Calu3 (cell line): Measurements from ENCODE around the gene CRACR2A. TPM values are rescaled to one million over a fixed set of nuclear protein-coding genes. Genes with fewer than 3 reads are reported as not detected.

Source experiments
- BruUV-seq: library from RNA; stranded (reverse); fragments of 400-500 nt; replicated peaks from 2 replicates; lab custom pipeline; 2021; lab: Mats Ljungman, UMichigan
- CTCF ChIA-PET: fragments of 300-600 bp; sonication (Branson Sonifier 250); formaldehyde crosslinking; loops from one replicate; lab custom pipeline; 2022; ENCODE audit warnings: antibody characterized with exemption; lab: Charles Lee
- DNase-seq: peaks from one replicate; pipeline ENCODE4 v3.0.0; 2022
- H3K27ac Mint-ChIP-seq: one replicate; pipeline ENCODE4 v1.8.0; 2022; ENCODE audit warnings: mixed read lengths; ENCODE audit not compliant: unreplicated experiment
- H3K27me3 Mint-ChIP-seq: one replicate; pipeline ENCODE4 v1.8.0; 2022; ENCODE audit warnings: mixed read lengths; ENCODE audit not compliant: unreplicated experiment
- H3K36me3 Mint-ChIP-seq: one replicate; pipeline ENCODE4 v1.8.0; 2022; ENCODE audit warnings: mild to moderate bottlenecking, moderate library complexity, mixed read lengths; ENCODE audit not compliant: insufficient read depth, unreplicated experiment
- H3K4me1 Mint-ChIP-seq: one replicate; pipeline ENCODE4 v1.8.0; 2022; ENCODE audit warnings: mild to moderate bottlenecking, low read depth, mixed read lengths; ENCODE audit not compliant: unreplicated experiment
- H3K4me3 Mint-ChIP-seq: one replicate; pipeline ENCODE4 v1.8.0; 2022; ENCODE audit warnings: mild to moderate bottlenecking, low read depth, moderate library complexity, mixed read lengths; ENCODE audit not compliant: unreplicated experiment
- H3K9me3 Mint-ChIP-seq: one replicate; pipeline ENCODE4 v1.8.0; 2022; ENCODE audit warnings: low read depth, mixed read lengths; ENCODE audit not compliant: unreplicated experiment
- intact Hi-C: fragments of 100-400 bp; cut with micrococcal nuclease; formaldehyde crosslinking; loops from one replicate; pipeline ENCODE4 v1.10.0; 2022; ENCODE audit not compliant: unreplicated experiment
- total RNA-seq: library from RNA; stranded (reverse); gene quantifications from 2 replicates; pipeline ENCODE4 v1.2.3, GENCODE V29; 2022
- TF ChIP-seq, protein P1 (sequence below): fragments of 200-600 bp; IDR thresholded peaks from one replicate; pipeline ENCODE4 v1.8.0; 2022; ENCODE audit warnings: antibody characterized with exemption; ENCODE audit not compliant: unreplicated experiment

The CRACR2A gene
- total RNA-seq, 1 experiment from 2014 or later: 9.5 TPM

DNA sequence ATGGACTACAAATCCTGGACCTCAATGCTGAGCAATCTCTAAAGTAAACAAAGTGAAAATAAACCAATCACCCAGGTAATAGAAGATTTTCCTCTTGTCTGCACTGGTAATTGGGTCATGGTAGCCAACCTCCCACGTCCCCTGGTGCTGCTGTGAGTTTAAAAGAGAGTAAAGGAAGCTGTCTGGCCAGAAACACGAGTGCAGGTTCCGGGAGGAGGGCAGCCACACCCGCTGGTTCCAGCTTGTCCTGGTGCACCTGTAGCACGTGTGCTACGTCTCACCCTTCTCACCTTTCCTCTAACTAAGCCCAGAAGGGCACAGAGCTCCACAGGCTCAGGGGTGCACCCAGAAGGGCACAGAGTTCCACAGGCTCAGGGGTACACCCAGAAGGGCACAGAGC lies 5.4 kb downstream of the CRACR2A start:
- CTCF ChIA-PET: interaction anchor here (0.5 kb wide), 1 partner anchor 14 kb away, joined by 3 read pairs; no protein-coding TSS in a partner anchor
- Mint-ChIP-seq H3K4me1 (peaks cover 7% of the 10 kb centered on the region), H3K36me3 (no peaks in the 10 kb centered on the region), H3K27me3 (peaks cover 19% of the 10 kb centered on the region), H3K9me3 (no peaks in the 10 kb centered on the region), H3K27ac (no peak overlapping the region), H3K4me3 (no peak overlapping the region)
- DNase-seq: no peak
- no TSS peak for BruUV-seq
- TF ChIP-seq, protein P1, sequence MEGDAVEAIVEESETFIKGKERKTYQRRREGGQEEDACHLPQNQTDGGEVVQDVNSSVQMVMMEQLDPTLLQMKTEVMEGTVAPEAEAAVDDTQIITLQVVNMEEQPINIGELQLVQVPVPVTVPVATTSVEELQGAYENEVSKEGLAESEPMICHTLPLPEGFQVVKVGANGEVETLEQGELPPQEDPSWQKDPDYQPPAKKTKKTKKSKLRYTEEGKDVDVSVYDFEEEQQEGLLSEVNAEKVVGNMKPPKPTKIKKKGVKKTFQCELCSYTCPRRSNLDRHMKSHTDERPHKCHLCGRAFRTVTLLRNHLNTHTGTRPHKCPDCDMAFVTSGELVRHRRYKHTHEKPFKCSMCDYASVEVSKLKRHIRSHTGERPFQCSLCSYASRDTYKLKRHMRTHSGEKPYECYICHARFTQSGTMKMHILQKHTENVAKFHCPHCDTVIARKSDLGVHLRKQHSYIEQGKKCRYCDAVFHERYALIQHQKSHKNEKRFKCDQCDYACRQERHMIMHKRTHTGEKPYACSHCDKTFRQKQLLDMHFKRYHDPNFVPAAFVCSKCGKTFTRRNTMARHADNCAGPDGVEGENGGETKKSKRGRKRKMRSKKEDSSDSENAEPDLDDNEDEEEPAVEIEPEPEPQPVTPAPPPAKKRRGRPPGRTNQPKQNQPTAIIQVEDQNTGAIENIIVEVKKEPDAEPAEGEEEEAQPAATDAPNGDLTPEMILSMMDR: no peak
- intact Hi-C loops: no loop called here

GRCh38 chr12:3746758-3747157 lies 6.2 kb downstream of the CRACR2A start:
- intact Hi-C loops: no loop called here
- no peak overlapping the region for H3K27ac Mint-ChIP-seq
- no peak for DNase-seq
- H3K4me3 Mint-ChIP-seq: no peak overlapping the region
- H3K9me3 Mint-ChIP-seq: no peaks in the 10 kb centered on the region
- CTCF ChIA-PET: no interaction called here
- H3K36me3 Mint-ChIP-seq: no peaks in the 10 kb centered on the region
- TF ChIP-seq, protein P1: no peak
- no TSS peak for BruUV-seq
- peaks cover 16% of the 10 kb centered on the region for H3K27me3 Mint-ChIP-seq
- H3K4me1 Mint-ChIP-seq: no peaks in the 10 kb centered on the region

DNA sequence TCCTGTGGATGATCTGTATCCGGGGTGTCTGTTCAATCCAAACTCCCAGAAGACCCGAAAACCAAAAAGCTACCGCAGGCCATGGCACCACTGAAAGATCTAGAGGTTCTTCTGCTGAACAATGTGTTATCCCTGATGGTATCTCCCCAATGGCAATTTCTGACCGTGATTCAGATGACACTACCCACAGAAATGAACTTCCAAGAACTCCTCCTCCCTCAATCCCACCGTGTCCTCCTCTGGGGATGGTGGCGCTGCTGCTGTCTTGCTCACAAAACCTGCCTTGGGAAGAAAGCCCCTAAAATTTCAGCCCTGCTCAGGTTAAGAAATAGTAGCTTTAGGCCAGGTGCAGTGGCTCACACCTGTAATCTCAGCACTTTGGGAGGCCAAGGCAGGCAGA lies 7.8 kb downstream of the CRACR2A start:
- TF ChIP-seq, protein P1: no peak
- Mint-ChIP-seq H3K27me3 (no peaks in the 10 kb centered on the region), H3K27ac (no peak overlapping the region), H3K9me3 (no peaks in the 10 kb centered on the region), H3K36me3 (no peaks in the 10 kb centered on the region), H3K4me1 (no peaks in the 10 kb centered on the region), H3K4me3 (no peak overlapping the region)
- BruUV-seq: no TSS peak
- CTCF ChIA-PET: no interaction called here
- intact Hi-C loops: no loop called here
- no peak for DNase-seq

DNA sequence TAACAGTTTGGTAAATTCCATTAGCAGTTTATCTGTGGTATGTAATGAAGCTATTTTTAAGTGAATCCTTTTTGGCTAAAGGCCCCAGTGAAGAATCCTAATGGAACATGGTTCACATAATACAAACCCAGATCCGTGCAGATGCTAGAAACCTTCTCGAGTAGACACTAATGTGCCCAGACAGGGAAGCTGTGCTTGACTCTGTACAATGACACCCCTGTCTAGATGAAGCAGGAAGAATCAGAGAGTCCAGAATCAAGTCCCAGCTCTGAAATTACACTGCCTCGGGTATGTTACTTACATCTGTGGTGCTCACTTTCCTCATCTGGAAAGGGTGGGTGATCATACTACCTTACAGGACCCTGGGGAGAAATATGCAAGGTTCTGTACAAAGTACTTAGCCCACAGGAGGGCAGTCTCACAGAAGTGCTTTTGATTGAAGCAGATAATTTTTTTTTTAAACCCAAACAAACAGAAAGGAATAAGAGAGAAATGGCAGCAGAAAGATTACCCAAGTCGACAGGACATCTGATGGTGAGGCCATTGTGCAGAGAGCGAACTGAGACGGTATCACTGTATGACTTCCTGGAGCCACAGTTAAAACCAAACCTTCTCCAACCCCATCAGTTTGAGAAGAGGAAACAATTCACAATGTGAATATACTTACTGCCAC lies 8.5 kb downstream of the CRACR2A start:
- Mint-ChIP-seq H3K9me3 (no peaks in the 10 kb centered on the region), H3K4me1 (no peaks in the 10 kb centered on the region), H3K27me3 (no peaks in the 10 kb centered on the region), H3K36me3 (no peaks in the 10 kb centered on the region), H3K4me3 (no peak overlapping the region), H3K27ac (no peak overlapping the region)
- TF ChIP-seq, protein P1: no peak
- DNase-seq: no peak
- BruUV-seq: no TSS peak
- CTCF ChIA-PET: interaction anchor here (1.5 kb wide), 1 partner anchor 33 kb away, joined by 4 read pairs; no protein-coding TSS in a partner anchor
- intact Hi-C loops: no loop called here
